ENCODE measurements around the gene HAUS3. TPM values are rescaled to one million over a fixed set of nuclear protein-coding genes. Genes with fewer than 3 reads are reported as not detected.

The HAUS3 gene
- total and polyA plus RNA-seq, 7 donors = 4.2 to 16.1 (median 5.3) TPM

DNA sequence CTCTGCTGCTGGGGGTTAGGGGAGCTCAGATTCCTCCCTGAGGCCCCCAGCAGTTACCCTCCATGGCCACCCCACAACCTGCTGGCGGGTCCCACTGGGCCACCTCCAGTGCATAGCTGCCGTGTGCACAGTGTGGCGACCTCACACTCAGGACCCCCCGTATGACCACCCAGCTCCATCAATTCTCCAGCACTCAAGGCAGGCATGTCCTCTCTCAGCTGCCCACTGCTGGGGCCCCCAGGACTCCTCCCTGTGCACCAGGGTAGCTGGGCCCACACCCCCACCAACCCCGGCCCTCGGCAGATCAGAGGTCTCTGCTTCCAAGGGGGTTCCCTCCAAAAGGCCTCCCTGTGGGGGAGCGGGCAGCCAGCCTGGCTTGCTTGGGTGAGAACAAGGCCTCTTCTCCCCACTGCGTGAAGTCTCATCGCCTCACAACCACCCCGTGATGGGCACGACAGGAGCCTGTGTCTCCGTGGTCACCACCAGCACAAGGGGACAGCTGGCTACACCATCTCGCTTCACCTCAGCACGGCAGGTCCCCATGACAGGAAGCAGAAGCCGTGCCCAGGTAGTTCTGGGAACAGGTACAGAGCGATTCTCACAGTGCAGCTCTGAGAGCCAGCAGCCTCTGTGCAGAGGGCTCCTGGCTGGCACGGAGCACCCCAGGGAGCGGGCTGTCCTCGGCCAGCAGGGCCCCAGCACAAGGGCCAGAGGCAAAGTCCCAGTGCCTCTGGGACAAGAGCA is 4.6 kb upstream of the HAUS3 start:
- 84 to 92% (median 86%) methylated on average over 19 of the region's 19 CpGs for WGBS, 3 donors
- DNase-seq = peak in 1 of 2 donors; percentile 51
- ATAC-seq = no peak

DNA sequence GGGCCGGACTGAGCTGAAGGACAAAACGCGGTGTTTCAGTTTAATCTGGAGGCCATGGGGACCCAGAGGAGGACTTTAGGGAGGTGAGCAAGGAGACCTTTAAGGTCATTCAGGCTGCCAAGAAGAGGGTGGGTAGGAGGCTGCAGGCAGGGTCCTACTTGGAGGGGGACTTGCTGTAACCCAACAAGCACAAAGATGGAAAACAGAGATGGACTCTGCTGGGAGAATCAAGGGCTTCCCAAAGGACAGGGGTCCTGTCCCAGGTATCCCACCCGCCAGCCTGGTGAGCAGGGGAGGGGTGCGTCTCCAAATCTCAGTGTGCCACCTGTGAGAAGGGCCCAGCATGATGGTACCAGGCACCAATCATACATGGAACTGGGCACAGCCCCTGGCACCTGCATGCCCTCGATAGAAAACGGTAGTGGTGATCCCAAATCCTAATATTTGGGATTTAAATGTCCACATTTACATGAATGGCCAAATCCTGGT is 3.9 kb upstream of the HAUS3 start:
- H3K27ac ChIP-seq = no peak overlapping the region
- no peaks in the 10 kb centered on the region for H3K9me3 ChIP-seq
- ATAC-seq (no peak), DNase-seq (no peak)
- intact Hi-C loops (cut with DNase I) = no loop called here
- TF ChIP-seq, protein P1, sequence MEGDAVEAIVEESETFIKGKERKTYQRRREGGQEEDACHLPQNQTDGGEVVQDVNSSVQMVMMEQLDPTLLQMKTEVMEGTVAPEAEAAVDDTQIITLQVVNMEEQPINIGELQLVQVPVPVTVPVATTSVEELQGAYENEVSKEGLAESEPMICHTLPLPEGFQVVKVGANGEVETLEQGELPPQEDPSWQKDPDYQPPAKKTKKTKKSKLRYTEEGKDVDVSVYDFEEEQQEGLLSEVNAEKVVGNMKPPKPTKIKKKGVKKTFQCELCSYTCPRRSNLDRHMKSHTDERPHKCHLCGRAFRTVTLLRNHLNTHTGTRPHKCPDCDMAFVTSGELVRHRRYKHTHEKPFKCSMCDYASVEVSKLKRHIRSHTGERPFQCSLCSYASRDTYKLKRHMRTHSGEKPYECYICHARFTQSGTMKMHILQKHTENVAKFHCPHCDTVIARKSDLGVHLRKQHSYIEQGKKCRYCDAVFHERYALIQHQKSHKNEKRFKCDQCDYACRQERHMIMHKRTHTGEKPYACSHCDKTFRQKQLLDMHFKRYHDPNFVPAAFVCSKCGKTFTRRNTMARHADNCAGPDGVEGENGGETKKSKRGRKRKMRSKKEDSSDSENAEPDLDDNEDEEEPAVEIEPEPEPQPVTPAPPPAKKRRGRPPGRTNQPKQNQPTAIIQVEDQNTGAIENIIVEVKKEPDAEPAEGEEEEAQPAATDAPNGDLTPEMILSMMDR (IDR thresholded peaks at IDR 0.05) = no peak
- no peak overlapping the region for H3K4me3 ChIP-seq
- 62 to 78% (median 68%) methylated on average over 7 of the region's 7 CpGs for WGBS, 3 donors
- H3K4me1 ChIP-seq = peaks cover 17% of the 10 kb centered on the region
- H3K36me3 ChIP-seq (ENCODE audit: insufficient read depth in 1 of 2, low read depth in 1 of 2) = peaks cover 0 to 34% of the 10 kb centered on the region in 2 donors
- H3K27me3 ChIP-seq (ENCODE audit: insufficient read depth in 3 of 3, low read length in 2 of 3) = no peaks in the 10 kb centered on the region

More for the DNA sequence above, 4.6 kb upstream of the HAUS3 start:
- H3K27ac ChIP-seq = no peak overlapping the region
- no peaks in the 10 kb centered on the region for H3K9me3 ChIP-seq
- no peak overlapping the region for H3K4me3 ChIP-seq
- peaks cover 0 to 41% of the 10 kb centered on the region in 2 donors for H3K36me3 ChIP-seq (ENCODE audit: insufficient read depth in 1 of 2, low read depth in 1 of 2)
- H3K27me3 ChIP-seq (ENCODE audit: insufficient read depth in 3 of 3, low read length in 2 of 3) = no peaks in the 10 kb centered on the region
- H3K4me1 ChIP-seq = peaks cover 13% of the 10 kb centered on the region
- TF ChIP-seq, protein P1 (IDR thresholded peaks at IDR 0.05) = no peak
- intact Hi-C loops (cut with DNase I) = no loop called here

DNA sequence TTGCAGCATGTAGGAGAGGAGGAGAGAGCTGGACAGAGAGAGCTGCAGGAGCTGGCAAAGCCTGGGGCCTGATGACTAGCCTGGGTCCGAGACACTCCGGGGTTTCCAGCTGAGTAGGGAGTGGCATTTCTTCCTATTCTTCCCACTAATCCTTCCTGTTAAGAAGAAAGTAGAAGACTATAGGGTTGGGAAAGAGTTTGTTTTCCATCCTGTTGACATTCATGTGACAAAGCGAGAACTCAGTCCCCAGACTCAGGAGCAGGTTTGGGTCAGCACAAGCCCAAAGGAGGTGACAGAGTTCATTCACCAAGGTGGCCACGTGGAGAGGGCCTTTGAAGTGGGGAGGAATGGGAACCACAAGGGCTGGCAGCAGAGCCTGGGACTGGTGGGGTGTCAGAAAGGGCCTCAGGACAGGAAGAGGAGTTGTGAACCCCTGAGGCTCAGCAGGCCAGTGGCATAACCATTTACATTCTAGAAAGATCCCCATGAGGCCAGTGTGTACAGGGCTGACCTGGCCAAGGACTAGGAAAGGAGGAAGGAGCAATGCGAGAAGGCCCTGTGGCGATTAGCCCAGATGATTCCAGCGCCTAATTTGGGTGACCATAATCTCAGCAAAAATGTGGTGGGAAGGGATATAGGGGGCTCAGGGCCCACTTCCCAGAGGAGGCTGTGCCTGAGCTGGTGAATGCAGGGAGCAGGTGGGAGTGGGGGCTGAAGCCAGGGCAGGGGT is 3.3 kb upstream of the HAUS3 start:
- H3K27ac ChIP-seq = peak overlapping the region; percentile 23
- H3K27me3 ChIP-seq (ENCODE audit: insufficient read depth in 3 of 3, low read length in 2 of 3) = no peaks in the 10 kb centered on the region
- ATAC-seq = no peak
- TF ChIP-seq, protein P1 (IDR thresholded peaks at IDR 0.05) = no peak
- peak in 1 of 2 donors; percentile 50 for DNase-seq
- WGBS, 3 donors = 53 to 60% (median 54%) methylated on average over 7 of the region's 7 CpGs
- no peaks in the 10 kb centered on the region for H3K9me3 ChIP-seq
- H3K4me3 ChIP-seq = no peak overlapping the region
- peaks cover 0 to 29% of the 10 kb centered on the region in 2 donors for H3K36me3 ChIP-seq (ENCODE audit: insufficient read depth in 1 of 2, low read depth in 1 of 2)
- peaks cover 23% of the 10 kb centered on the region for H3K4me1 ChIP-seq
- intact Hi-C loops (cut with DNase I) = no loop called here

DNA sequence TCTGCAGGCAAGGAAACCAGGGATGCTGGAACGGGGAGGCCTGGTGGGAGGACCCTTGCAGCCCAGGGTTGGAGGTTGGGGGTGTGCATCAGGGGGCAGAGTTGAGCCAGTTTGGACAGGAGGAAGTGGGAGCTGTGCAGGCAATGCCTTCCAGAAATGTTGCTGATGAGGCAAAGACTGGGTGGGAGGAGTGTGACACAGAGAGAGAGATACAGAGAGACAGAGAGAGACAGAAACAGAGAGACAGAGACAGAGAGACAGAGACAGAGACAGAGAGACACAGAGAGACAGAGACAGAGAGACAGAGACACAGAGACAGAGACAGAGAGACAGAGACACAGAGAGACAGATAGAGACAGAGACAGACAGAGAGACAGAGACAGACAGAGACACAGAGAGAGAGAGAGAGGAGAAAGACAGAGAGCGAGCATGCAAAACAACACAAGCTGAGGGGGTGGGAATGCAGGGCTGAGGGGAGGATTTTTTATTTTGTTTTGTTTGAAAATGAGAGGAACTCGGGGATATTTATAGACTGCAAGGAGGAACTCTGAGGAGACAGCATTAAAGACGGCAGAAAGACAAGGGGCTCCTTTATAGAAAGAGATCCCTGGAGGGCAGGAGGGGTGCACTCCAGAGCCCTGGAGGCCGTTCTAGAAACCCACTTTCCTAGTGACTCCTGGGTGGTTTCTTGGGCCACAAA is 1.9 kb upstream of the HAUS3 start:
- no peak overlapping the region for H3K4me3 ChIP-seq
- peaks cover 0 to 29% of the 10 kb centered on the region in 2 donors for H3K36me3 ChIP-seq (ENCODE audit: insufficient read depth in 1 of 2, low read depth in 1 of 2)
- no peaks in the 10 kb centered on the region for H3K9me3 ChIP-seq
- ATAC-seq = no peak
- intact Hi-C loops (cut with DNase I) = loop anchor here in 1 of 2 donors (2.0 to 5.0 kb wide), 2 partner anchors 17 to 173 kb away; partner anchors contain the start of genes CFAP99 and ZFYVE28
- peak overlapping the region; percentile 12 for H3K27ac ChIP-seq
- no peaks in the 10 kb centered on the region for H3K27me3 ChIP-seq (ENCODE audit: insufficient read depth in 3 of 3, low read length in 2 of 3)
- TF ChIP-seq, protein P1 (IDR thresholded peaks at IDR 0.05) = peak; percentile 5
- H3K4me1 ChIP-seq = peaks cover 37% of the 10 kb centered on the region
- DNase-seq = peak; percentile 58 to 74
- WGBS, 3 donors = 40 to 43% (median 40%) methylated on average over 5 of the region's 5 CpGs

Measured in psoas muscle (tissue), 8 donors.